Smooth muscle cell of the brain vasculature (primary cell): Measurements from ENCODE around the gene GATAD2A.

Experiments used
- DNase-seq: peaks from one replicate; pipeline ENCODE4 v3.0.0-alpha.2; 2012; ENCODE audit warnings: low read depth, low spot score

GATAD2A gene

DNA sequence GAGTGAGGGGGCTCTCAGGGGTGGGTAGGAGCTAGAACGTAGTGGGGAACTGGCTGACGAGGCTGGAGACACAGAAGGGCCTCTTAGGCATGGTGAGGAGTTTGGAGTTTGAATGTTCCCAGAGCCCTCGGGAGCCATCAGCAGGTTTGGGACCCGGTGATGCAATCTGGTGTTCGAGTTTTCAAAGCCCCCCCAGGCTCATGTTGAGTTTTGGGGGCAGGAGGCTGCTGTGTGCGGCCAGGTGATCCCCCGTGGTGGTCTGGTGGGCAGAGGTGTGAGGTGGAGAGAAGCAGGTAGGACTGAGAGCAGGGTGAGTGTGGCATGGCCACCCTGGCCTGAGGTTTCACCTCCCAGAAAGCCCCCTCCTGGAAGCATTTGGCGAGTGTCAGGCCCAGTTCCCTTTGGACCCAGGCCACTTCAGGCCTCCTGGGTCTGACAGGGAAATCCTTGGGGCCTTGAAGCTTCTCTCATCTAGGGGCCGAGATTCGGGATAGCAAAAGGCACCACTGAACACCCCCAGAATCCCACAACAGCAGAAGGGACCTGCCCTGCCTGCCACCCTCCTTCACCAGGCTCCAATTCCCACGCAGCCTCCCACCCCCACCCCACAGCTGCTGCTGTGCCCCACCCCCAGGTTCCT lies 124.4 kb downstream of the GATAD2A start:
- no peak for DNase-seq

DNA sequence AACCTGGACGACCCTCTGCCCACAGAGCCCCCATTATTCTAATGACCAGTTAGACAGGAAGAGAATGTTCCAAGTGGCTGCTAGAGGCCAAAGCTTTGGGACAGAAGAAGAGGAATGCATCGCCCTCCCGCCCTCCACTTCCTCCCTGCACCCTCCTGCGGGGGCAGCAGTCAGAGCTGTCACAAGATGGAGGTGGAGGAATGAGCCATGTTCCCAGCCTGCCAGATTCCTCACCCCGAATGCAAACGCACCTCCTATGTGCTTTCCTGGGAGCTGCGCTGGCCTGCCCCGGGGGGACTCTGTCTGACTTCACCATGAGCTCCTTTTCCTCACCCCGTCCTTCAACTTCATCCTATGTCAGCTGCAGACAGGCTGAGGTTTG lies 124.9 kb downstream of the GATAD2A start:
- no peak for DNase-seq

DNA sequence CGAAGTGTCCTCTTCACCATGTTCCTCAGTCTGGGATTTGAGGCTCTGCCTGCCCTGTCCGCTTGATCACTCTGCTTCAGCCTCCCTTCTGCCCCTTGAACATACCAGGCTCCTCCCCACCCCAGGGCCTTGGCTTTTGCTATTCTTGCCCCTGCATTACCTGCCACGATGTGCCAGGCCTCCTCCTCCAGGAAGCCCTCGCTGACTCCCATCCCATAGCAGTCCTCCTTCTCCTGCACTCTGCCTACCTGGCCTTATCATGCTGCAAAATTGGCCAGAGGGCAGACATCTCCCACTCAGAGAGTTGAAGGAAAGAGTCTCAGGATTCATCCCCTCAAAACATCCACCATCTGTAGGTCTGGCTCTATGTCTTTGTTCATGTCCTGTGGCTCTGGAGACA lies 125.4 kb downstream of the GATAD2A start:
- no peak for DNase-seq

DNA sequence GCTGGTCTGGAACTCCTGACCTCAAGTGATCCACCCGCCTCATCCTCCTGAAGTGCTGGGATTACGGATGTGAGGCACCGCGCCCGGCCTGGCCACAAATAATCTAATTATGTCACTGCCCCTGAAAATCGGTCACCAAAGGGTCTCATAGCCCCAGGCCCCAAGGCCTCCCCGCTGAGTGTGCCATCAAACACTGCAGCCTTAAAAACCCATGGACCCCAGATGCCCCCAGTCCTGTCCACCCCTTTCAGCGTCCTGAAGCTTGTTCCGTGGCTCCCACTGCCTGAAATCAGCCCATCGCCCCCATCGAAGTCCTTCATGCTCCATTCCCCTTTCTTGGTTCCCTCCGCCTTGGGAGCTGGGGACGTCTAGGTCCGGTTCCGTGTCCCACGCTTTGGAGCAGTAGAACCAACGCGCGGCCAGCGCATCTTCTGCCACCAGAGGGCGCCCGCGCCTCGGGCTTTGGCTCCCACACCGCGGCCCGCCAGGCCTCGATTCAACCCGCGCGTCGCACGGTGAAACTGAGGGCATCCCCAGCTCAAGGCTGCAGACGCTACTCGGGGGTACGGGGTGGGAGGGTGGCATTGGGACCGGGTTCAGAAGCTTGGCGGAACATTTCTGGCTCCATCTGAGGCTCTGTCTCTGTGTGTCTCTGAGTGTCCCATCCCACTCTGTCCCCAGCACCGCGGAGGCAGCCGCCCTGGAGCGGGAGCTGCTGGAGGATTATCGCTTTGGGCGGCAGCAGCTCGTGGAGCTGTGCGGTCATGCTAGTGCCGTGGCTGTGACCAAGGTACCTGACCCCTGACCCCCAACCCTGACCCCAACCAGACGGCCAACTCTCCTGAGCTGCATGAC lies 126.7 kb downstream of the GATAD2A start:
- peak; percentile 28 for DNase-seq

DNA sequence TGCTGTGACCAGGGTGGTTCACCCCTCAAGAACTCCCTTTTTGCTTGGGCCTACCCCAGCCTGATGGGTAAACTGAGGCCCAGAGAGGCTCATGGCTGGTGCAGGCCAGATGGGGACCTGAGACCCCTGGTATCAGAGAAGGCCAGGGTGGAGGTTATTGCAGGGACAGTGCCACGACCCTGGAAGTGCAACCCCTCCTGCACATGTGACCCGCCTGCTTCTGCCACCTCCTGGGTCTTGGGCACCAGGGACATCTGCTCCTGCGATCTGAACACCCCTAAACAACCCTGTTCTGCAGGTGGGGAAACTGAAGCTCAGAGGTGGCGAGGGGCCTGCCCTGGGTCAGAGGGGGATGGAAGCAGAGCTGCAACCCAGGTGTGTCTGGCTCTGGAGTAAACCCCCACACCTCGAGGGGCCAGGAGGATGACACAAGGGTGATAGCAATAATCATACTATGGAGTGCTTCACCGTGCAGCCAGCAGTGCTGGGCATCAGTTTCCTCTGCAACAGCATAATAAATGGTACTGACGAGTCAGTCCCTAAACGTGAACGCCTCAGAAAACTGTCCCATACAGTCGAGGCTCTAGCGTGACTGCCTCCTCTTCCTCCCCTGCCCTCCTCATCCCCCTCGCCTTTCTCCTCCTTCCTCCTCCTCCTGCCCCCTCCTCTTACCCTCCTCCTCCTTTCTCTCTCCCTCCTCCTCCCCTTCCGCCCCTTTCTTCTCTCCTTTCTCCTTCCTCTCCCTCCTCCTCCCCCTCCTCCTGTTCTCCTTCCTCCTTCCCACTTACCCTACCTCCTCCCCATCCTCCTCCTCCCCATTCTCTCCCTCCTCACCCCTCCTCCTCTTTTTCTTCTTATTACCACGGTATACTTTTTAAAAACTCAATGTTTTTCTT lies 127.6 kb downstream of the GATAD2A start:
- no peak for DNase-seq

DNA sequence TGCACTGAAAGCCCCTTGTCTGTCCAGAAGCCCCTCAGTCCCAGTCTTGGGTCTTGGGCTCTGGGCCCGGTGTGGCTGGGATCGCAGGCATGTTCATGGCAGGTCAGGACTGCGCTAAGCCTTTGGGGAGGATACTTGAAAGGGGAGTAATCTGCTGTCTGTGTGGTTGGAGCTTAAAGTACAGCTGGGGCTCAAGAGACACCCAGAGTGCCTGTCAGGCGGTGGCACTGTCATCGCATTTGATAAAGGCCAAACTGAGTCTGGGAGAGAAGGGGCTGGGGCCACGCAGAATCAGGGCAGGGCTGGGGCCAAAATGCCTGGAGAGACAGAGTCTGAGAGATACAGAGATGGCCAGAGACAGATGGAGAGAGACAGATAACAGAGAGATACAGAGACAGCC lies 128.4 kb downstream of the GATAD2A start:
- no peak for DNase-seq

DNA sequence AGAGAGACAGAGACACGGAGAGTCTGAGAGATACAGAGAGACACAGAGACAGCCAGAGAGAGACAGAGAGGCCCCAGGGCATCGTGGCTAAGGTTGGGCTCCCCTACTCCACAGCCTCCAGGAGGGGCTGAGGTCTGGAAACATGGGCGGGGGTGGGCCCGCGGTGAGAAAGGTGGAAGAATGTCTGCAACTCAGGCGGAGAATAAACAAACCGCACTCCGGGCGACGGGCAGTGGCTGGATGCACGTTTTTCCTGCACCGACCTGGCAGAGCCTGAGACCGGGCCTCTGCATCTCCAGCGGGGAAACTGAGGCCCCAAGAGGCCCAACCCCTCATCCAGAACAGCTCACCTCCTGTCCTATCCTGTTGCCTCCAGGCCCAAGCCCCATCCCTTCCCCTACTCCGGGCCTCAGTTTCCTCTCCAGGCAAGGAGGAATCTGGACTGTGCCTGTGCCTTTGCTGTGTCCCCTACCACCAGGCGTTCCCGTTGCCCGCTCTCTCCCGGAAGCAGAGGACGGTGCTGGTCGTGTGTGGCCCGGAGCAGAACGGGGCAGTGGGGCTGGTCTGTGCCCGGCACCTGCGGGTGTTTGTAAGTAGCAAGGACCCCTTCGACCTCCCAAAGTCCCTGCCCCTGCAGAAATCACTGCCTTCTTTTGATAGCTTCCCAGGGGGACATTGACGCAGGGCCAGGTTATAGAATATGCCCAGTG lies 129.2 kb downstream of the GATAD2A start:
- no peak for DNase-seq

DNA sequence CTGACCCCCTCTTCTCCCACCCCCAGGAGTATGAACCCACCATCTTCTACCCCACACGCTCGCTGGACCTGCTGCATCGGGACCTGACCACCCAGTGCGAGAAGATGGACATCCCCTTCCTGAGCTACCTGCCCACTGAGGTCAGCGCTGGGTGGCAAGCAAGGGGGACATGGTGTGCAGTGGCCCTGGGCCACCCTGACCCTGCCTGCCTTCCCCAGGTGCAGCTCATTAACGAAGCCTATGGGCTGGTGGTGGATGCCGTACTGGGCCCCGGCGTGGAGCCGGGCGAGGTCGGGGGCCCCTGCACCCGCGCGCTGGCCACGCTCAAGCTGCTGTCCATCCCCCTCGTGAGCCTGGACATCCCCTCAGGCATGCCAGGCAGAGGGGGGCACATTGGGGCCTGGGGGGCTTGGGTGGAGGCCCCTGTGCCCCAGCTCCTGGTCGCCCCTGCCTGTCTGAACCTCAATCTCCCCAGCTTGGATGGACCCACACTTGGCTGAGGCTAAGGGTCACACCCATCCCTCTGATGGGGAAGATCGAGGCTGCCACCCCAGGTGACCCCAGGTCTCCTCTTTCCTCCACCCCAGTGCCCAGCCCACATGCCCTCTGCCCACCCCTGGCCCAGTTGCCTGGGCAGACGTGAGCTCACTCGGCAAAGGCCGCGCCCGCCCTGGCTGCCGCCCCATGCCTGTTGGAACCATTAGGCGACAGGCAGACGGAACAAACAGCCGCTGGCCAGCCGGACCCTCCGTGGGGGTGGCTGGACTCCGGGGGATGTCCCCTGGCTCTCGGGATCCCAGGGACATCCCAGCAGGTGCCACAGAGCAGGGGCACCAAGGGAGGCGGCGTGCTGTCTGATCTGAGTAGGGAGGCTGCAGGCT lies 130.1 kb downstream of the GATAD2A start:
- no peak for DNase-seq

DNA sequence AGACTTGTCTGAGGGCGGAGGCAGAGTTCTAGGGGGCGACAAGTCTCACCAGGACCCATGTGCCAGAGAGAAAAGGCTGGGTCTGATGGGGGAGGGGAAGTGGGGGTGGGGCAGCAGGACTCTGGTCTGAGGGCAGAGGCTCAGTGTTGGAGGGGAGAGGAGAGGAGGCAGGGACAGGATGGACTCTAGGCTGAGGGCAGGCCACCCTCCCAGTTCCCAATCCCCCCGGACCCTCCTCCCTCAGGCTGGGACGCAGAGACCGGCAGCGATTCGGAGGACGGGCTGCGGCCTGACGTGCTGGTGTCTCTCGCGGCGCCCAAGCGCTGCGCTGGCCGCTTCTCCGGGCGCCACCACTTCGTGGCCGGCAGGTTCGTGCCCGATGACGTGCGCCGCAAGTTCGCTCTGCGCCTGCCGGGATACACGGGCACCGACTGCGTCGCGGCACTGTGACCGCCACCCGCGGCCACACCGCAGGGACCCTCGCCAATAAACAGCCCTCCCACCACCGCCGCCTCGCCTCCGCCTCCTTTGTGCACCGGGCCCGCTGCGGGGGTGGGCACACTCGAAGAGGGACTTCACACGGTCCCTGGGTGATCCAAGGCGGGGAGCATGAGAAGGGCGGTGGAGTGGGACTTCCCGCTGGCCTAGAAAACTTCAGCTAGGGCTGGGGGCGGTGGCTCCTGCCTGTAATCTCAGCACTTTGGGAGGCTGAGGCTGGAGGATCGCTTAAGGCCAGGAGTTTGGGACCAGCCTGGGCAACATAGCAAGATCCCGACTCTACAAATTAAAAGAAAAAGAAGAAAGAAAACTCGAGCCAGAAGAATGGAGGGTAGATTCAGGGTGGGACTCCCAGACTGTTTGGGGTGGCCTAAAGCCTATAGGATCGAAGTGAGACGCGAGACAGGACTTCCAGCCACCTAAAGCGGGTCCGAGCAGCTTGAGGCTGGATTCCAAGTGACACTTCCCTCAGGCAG lies 131.9 kb downstream of the GATAD2A start:
- no peak for DNase-seq

DNA sequence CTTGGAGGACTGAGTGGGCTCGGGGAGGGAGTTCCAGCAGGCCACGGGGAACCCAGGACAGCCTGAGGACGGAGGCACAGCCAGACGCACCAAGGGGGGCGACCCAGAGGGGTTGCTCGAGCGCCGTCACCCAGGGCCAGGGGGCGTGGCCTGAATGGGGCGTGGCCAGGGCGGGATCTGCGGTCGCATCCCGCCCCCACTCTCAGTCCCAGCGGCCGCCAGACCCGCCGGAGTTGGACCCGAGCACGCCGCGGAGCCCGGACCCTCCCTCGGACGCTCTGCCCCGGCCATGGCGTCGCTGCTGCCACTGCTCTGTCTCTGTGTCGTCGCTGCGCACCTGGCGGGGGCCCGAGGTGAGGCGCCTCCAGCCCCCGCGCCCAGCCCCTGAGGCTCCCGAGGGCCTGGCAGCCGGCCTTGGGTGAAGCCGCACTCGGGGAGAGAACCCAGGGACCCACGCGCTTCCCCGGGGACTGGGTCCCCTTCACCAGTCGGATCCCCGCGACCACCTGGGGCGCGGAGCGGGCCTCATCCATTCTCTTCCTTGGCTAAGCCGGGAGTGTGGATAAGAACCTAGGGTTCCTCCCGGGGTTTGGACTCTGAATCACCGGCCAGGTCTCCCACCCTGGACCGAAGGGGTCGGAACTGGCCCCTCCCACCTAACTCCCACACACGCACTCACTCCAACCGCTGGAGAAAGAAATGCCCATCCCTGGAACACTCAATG lies 132.7 kb downstream of the GATAD2A start, which contains the start of gene CILP2:
TSS of gene CILP2 (plus strand) at position 205 of the 724 bp plus-strand sequence. CDS start at position 290, 85 bp downstream.
- no peak for DNase-seq

DNA sequence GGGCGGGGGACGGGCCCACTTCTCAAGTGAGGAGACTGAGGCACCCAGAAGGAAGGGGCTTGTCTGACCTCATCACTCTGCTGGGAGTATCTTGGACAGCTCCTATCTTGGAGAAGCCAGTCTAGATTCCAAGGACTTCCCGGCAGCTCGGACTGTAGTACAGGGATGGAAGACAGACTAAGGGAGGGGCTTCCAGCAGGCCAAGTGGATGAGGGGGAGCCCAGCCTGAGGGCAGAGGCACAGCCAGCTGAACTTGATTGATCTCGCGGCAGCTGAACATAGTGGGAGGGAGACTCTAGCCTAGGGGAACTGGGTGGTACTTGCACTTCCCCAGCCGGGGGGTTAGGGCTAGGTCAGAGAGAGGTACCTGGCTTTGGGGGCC lies 133.3 kb downstream of the GATAD2A start:
- DNase-seq = no peak

DNA sequence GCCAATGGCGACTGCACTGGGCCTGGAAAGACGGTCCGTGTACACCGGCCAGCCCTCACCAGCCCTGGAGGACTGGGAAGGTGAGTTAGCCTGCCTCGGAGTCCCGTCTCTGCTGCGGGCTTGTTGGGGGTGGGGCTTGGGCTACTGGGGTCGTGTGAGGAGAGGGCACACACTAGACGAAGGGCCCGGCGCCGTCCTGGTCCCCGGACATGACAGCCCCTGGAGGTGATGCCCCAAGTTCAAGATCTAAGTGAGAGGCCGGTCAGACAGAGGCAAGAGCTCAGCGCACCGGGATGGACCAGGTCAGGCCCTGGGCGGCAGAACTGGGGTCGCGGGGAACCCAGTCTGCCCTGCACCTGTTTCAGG lies 134.2 kb downstream of the GATAD2A start:
- no peak for DNase-seq

DNA sequence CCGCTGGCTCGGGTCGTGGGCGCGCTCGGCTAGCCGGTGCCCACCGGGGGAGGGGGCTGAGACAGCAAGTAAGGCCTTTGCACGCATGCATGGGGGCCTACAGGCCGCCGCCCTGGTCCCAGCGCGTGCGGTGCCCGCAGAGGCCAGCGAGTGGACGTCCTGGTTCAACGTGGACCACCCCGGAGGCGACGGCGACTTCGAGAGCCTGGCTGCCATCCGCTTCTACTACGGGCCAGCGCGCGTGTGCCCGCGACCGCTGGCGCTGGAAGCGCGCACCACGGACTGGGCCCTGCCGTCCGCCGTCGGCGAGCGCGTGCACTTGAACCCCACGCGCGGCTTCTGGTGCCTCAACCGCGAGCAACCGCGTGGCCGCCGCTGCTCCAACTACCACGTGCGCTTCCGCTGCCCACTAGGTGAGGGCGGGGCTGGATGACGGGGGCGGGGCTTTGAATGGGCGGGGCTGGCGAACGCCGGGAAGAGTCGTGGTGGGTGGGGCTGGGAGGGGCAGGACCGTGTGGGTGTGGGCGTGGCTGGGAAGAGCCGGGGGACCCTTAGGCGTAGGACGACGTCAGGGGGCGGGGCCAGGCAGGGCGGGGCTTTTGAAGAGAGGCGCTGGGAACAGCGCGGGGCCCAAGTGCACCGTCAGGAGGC lies 134.7 kb downstream of the GATAD2A start:
- DNase-seq = no peak

DNA sequence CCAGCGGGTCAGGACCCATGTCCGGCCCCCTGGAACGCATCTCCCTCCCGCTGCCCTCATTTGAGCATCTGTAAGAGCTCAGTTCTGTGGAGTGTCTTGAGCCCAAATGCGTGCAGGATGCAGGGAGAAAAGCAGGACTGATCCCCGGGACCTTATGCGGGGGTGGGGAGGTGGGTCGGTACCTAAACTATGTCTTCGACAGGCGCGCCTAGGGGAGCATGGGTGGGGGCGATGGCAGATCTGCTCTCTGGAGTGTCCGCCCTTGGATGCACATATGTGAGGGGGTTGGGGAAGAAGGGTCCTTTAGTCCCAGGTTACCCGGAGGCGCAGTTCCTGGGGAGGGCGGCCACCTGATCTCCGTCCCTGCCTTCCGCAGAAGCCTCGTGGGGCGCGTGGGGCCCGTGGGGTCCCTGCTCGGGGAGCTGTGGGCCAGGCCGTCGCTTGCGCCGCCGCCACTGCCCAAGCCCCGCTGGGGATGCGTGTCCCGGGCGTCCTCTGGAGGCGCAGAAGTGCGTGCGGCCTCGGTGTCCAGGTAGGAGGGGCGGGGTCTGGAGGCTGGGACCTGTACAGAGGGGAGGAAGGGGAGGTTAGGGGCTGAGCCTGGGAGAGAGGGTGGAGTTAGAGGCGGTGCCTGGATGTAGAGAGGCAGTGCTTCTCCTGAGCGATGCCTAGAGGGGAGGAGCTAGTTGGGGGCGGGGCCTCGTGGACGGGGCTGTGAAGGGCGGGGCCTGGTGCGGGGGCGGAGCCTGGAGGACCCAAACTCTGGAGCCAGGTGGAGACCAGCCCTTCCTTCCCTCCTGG lies 135.4 kb downstream of the GATAD2A start:
- no peak for DNase-seq

DNA sequence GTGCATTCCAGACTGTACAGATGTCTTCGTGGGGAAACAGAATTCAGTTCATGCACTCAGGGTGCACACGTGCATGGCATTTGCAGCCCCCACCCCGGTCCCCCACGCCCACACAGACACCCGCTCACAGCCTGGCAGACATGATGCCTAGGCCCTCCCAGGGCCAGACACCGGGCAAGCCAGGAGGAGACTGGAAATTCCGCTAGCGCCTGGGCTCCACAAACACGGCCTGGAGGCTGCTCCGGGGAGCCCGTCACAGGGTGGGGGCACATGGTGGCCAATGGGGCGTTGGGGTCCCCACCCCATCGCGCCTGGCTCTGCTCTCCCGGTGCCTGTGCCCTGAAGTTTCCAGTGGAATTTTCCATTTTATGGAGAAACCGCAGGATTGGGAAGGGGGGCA lies 136.1 kb downstream of the GATAD2A start:
- no peak for DNase-seq

DNA sequence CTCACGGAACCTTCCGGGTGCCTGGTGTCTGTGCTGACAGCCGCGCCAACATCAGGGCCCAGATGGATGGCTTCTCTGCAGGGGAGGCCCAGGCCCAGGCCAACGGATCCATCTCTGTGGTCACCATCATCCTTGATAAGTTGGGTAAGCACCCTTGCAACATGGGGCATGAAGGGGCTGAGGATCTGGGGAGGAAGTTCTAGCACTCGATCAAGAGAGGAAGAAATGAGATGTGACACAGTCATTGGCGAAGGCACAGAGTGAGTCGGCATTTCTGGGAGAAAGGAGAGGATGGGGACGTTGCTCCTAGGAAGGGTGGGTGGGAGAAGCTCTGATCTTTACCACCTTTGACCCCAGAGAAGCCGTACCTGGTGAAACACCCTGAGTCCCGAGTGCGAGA lies 137.0 kb downstream of the GATAD2A start:
- no peak for DNase-seq

DNA sequence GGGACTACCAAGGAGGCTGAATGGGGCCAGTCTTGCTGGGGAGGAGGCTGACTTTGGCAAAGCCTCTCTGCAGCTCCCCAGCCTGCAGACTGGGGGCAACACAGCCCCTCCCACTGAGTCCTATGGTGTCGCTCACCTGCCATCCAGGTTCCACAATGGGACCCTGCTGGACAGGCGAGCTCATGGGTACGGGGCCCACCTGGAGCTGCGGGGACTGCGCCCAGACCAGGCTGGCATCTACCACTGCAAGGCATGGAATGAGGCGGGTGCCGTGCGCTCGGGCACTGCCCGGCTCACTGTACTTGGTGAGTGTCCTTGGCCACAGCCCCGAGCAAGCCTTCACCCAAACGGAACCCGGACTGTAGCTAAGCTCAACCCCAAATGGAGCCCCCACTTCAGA lies 137.6 kb downstream of the GATAD2A start:
- DNase-seq = no peak
